B cell (primary cell): ENCODE measurements around the gene ZFP36L1. TPM values are rescaled to one million over a fixed set of nuclear protein-coding genes. Genes with fewer than 3 reads are reported as not detected.

Experiments
- ATAC-seq: fragments of 200-7000 bp; cut with Tn5 transposase; one replicate; pipeline ENCODE4 v1.10.0; 2021; ENCODE audit warnings: low read depth, mild to moderate bottlenecking, moderate number of reproducible peaks, moderate library complexity
- CTCF ChIA-PET: fragments of 350-600 bp; sonication (Branson Sonifier 250); formaldehyde crosslinking; loops from one replicate; lab custom pipeline; 2021; ENCODE audit warnings: antibody characterized with exemption, inconsistent platforms; lab: Charles Lee
- POLR2A ChIA-PET: fragments of 350-600 bp; sonication (Branson Sonifier 250); formaldehyde crosslinking; loops from one replicate; lab custom pipeline; 2021; ENCODE audit warnings: antibody characterized with exemption; lab: Charles Lee
- DNase-seq: peaks from one replicate; pipeline ENCODE4 v3.0.0; 2013
- H2AFZ ChIP-seq: 2 replicates; pipeline ENCODE4 v1.6.1; 2012; ENCODE audit warnings: mild to moderate bottlenecking, low read depth, low read length; ENCODE audit not compliant: insufficient read depth, poor library complexity, severe bottlenecking
- H3K27ac ChIP-seq, 2 donors: 1 replicate in 1 of 2; 2 replicates in 1 of 2; pipeline ENCODE4 v1.5.1; 2012 to 2013; ENCODE audit warnings: low read length in 2 of 2, mild to moderate bottlenecking in 2 of 2, moderate library complexity in 1 of 2
- H3K27me3 ChIP-seq, 4 experiments: fragments of 200-600 bp in 1 of 4; sonication (generic) in 1 of 4; replicated peaks in 1 of 4; 1 replicate in 2 of 4; 2 replicates in 2 of 4; pipeline versions ENCODE4 v1.6.1 to v1.7.0; 2013 to 2016; ENCODE audit warnings: low read length in 3 of 4, mild to moderate bottlenecking in 2 of 4, mixed read lengths in 1 of 4, moderate library complexity in 1 of 4; ENCODE audit not compliant: insufficient read depth in 4 of 4, control insufficient read depth in 3 of 4; ENCODE audit errors: control extremely low read depth in 1 of 4
- H3K36me3 ChIP-seq, 2 experiments: replicated peaks in 1 of 2; 1 replicate in 1 of 2; 2 replicates in 1 of 2; pipeline versions ENCODE4 v1.6.1 to v1.7.1; 2013; ENCODE audit warnings: low read length in 1 of 2; ENCODE audit not compliant: insufficient read depth in 2 of 2, control insufficient read depth in 1 of 2; ENCODE audit errors: control extremely low read depth in 1 of 2, extremely low read depth in 1 of 2
- H3K4me1 ChIP-seq, 2 donors: fragments of 200-600 bp in 1 of 2; sonication (generic) in 1 of 2; 1 replicate in 1 of 2; 2 replicates in 1 of 2; pipeline versions ENCODE4 v1.5.1 to v1.6.1; 2013 to 2017; ENCODE audit warnings: low read length in 2 of 2; ENCODE audit not compliant: control insufficient read depth in 2 of 2, insufficient read depth in 2 of 2
- H3K4me2 ChIP-seq: replicated peaks from 2 replicates; pipeline ENCODE3; 2012; ENCODE audit warnings: mild to moderate bottlenecking, low read depth, low read length; ENCODE audit not compliant: poor library complexity, severe bottlenecking
- H3K4me3 ChIP-seq, 5 experiments: fragments of 200-600 bp in 1 of 5; sonication (generic) in 1 of 5; 1 replicate in 3 of 5; 2 replicates in 2 of 5; pipeline versions ENCODE4 v1.5.1 to v1.7.0; 2011 to 2016; ENCODE audit warnings: low read length in 4 of 5, mild to moderate bottlenecking in 4 of 5, low read depth in 2 of 5, control low read depth in 1 of 5, moderate library complexity in 1 of 5; ENCODE audit not compliant: insufficient read depth in 1 of 5; ENCODE audit errors: control extremely low read depth in 1 of 5, extremely low read depth in 1 of 5
- H3K79me2 ChIP-seq: fragments of 200-600 bp; sonication (generic); one replicate; pipeline ENCODE4 v1.6.0; 2016; ENCODE audit warnings: low read length; ENCODE audit not compliant: control insufficient read depth, insufficient read depth
- H3K9ac ChIP-seq: fragments of 200-600 bp; sonication (generic); 2 replicates; pipeline ENCODE4 v1.6.1; 2017; ENCODE audit warnings: mild to moderate bottlenecking, low read length, moderate library complexity
- H3K9me3 ChIP-seq, 3 donors: one replicate each; pipeline versions ENCODE4 v1.6.1 to v1.7.1; 2013; ENCODE audit warnings: low read length in 2 of 3; ENCODE audit not compliant: control insufficient read depth in 2 of 3, insufficient read depth in 1 of 3; ENCODE audit errors: control extremely low read depth in 1 of 3
- H4K20me1 ChIP-seq: 2 replicates; pipeline ENCODE4 v1.6.0; 2012; ENCODE audit warnings: mild to moderate bottlenecking, low read length; ENCODE audit not compliant: insufficient read depth, control insufficient read depth, poor library complexity, severe bottlenecking
- H3K27ac Mint-ChIP-seq: one replicate; pipeline ENCODE4 v1.8.0; 2021; ENCODE audit warnings: mixed read lengths
- H3K27me3 Mint-ChIP-seq: one replicate; pipeline ENCODE4 v1.8.0; 2021; ENCODE audit warnings: mixed read lengths
- H3K4me1 Mint-ChIP-seq: one replicate; pipeline ENCODE4 v1.8.0; 2021; ENCODE audit warnings: mixed read lengths
- H3K4me3 Mint-ChIP-seq: one replicate; pipeline ENCODE4 v1.8.0; 2021; ENCODE audit warnings: mixed read lengths
- H3K9me3 Mint-ChIP-seq: one replicate; pipeline ENCODE4 v1.8.0; 2022; ENCODE audit warnings: mixed read lengths; ENCODE audit not compliant: insufficient read depth
- EZH2 ChIP-seq: IDR thresholded peaks from 2 replicates; pipeline ENCODE4 v1.6.1; 2012; ENCODE audit warnings: borderline replicate concordance, low read depth, mild to moderate bottlenecking, moderate library complexity, low read length; ENCODE audit not compliant: insufficient read depth, poor library complexity, severe bottlenecking
- WGBS: methylation state at CpG from one replicate; pipeline ENCODE4 v1.1.5; 2013; ENCODE audit warnings: missing lambda C conversion rate; ENCODE audit not compliant: insufficient coverage; 5-methylcytosine and 5-hydroxymethylcytosine counted together
- intact Hi-C: fragments of 100-400 bp; cut with micrococcal nuclease; formaldehyde crosslinking; loops from one replicate; pipeline ENCODE4 v1.10.0; 2022
- polyA plus RNA-seq: library from polyadenylated mRNA; depleted of rRNA; stranded (reverse); fragments of >200 nt; gene quantifications from 2 replicates; pipeline ENCODE4 v1.2.3, GENCODE V29; 2012
- total RNA-seq, 2 donors: library from RNA; stranded (reverse); fragments of 120-200 nt in 1 of 2; gene quantifications; 1 replicate in 1 of 2; 2 replicates in 1 of 2; pipeline versions ENCODE4 v1.2.3 to v1.2.4, GENCODE V29; 2013 to 2022
- TF ChIP-seq, protein P1 (sequence below): fragments of 200-600 bp; IDR thresholded peaks from one replicate; pipeline ENCODE4 v1.8.0; 2022; ENCODE audit warnings: antibody characterized with exemption, mild to moderate bottlenecking

ZFP36L1 gene
- total and polyA plus RNA-seq, 2 donors (not counting 1 experiment from before 2014, with no cell fraction given), result 572 to 983 TPM

DNA sequence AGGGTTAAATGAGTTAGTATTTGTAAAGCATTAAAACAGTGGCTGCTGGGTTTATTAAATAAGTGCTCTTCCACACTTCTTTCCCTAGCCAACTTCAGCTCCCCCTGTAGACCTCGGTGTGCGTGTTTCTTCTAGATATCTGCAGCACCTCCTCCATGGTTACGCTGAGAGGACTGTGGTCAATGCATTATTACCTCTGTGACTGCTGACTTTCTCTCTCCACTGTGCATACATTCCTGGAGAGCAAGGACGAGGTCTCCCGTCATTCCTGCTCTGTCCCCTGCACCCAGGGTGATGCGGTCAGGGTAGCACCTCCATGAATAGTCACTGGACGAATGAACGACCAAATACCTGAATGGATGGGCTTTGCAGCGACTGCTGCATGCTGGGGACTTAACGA, 44.6 kb downstream of the ZFP36L1 start:
- Mint-ChIP-seq H3K27ac (no peak overlapping the region), H3K27me3 (no peaks in the 10 kb centered on the region), H3K4me1 (peaks cover 5% of the 10 kb centered on the region), H3K4me3 (no peak overlapping the region), H3K9me3 (no peaks in the 10 kb centered on the region)
- Histone ChIP-seq H3K9me3 (peaks cover 0 to 5% (median 0%) of the 10 kb centered on the region in 3 donors), H3K9ac (no peak overlapping the region), H3K4me2 (no peak overlapping the region), H3K27me3 (no peaks in the 10 kb centered on the region), H3K27ac (no peak overlapping the region), H3K79me2 (no peaks in the 10 kb centered on the region), H3K4me3 (no peak overlapping the region), H2AFZ (no peak overlapping the region), H4K20me1 (no peaks in the 10 kb centered on the region), H3K4me1 (peaks cover 3% of the 10 kb centered on the region in 2 donors), H3K36me3 (no peaks in the 10 kb centered on the region)
- WGBS, result 90% methylated on average over 10 of the region's 10 CpGs
- ChIA-PET POLR2A (no interaction called here), CTCF (no interaction called here)
- ATAC-seq, result no peak
- TF ChIP-seq EZH2, result no peak
- TF ChIP-seq, protein P1, sequence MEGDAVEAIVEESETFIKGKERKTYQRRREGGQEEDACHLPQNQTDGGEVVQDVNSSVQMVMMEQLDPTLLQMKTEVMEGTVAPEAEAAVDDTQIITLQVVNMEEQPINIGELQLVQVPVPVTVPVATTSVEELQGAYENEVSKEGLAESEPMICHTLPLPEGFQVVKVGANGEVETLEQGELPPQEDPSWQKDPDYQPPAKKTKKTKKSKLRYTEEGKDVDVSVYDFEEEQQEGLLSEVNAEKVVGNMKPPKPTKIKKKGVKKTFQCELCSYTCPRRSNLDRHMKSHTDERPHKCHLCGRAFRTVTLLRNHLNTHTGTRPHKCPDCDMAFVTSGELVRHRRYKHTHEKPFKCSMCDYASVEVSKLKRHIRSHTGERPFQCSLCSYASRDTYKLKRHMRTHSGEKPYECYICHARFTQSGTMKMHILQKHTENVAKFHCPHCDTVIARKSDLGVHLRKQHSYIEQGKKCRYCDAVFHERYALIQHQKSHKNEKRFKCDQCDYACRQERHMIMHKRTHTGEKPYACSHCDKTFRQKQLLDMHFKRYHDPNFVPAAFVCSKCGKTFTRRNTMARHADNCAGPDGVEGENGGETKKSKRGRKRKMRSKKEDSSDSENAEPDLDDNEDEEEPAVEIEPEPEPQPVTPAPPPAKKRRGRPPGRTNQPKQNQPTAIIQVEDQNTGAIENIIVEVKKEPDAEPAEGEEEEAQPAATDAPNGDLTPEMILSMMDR, result no peak
- no peak for DNase-seq
- intact Hi-C loops, result no loop called here

DNA sequence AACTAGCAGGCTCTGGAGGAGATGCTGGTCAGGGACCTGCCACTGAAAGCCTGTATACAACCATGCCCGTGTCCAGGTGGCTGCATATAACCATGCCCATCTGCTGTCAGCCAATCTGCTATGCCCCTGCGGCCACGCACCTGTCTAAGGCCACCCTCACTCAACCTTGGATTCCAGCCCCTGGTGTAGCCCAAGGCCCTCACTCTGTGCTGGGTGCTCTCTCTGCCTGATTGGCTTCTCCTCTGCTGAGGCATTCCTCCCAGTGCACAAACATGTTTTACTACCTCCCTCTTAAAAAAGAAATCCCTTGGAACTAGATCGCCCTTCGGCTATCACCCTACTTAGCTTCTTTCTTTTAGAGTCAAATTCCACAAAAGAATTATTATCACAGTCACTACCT, 45.5 kb downstream of the ZFP36L1 start:
- no peak overlapping the region for H3K4me3 Mint-ChIP-seq
- CTCF ChIA-PET, result no interaction called here
- Histone ChIP-seq H3K4me1 (peaks cover 11 to 12% of the 10 kb centered on the region in 2 donors), H3K4me3 (no peak overlapping the region), H3K27ac (no peak overlapping the region), H4K20me1 (no peaks in the 10 kb centered on the region), H2AFZ (no peak overlapping the region), H3K36me3 (no peaks in the 10 kb centered on the region), H3K9me3 (peaks cover 0 to 5% (median 0%) of the 10 kb centered on the region in 3 donors), H3K79me2 (no peaks in the 10 kb centered on the region), H3K9ac (no peak overlapping the region), H3K4me2 (no peak overlapping the region), H3K27me3 (no peaks in the 10 kb centered on the region)
- POLR2A ChIA-PET, result no interaction called here
- DNase-seq (no peak), ATAC-seq (no peak)
- H3K9me3 Mint-ChIP-seq, result no peaks in the 10 kb centered on the region
- peak overlapping the region; percentile 3 for H3K27ac Mint-ChIP-seq
- TF ChIP-seq EZH2, result no peak
- TF ChIP-seq, protein P1, result no peak
- no peaks in the 10 kb centered on the region for H3K27me3 Mint-ChIP-seq
- intact Hi-C loops, result no loop called here
- peaks cover 14% of the 10 kb centered on the region for H3K4me1 Mint-ChIP-seq
- 97% methylated on average over 5 of the region's 5 CpGs for WGBS
